ENCODE results near the gene OPA1.

- TF ChIP-seq PHF8 (conservative IDR thresholded peaks at IDR 0.05; ENCODE audit: low read depth, low read length) (no peak), RAD21 (IDR thresholded peaks at IDR 0.05 in 1 of 2, conservative IDR thresholded peaks at IDR 0.05 in 1 of 2; ENCODE audit: low read depth in 2 of 2, low read length in 2 of 2) (no peak)
Observed at GRCh38 chr3:193546129-193546528, 46.9 kb upstream of the OPA1 start.

Measured in H1 (cell line).